ENCODE measurements around the gene HES1.
A peak's percentile ranks its signal among the peaks of the same experiment; 100 is the strongest.

Gene HES1

DNA sequence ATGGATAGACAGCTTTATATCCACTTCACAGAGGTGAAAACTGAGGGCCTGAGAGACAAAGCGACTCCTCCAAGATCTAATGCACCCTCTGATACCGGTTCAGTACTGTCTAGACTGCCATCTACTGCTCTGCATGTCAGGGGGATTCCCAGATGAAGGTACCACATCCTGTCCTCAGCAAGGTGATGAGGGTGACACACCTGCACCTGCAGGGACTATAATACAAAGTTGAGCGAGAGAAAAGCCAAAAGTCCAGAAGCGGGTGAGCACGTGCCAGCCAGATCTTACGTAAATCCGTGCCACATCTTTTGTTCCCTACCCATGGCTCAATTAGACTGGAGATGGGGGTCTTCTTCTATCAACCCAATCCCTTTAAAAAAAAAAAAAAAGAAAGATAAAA lies 32.4 kb upstream of the HES1 start:
- no peak for DNase-seq

DNA sequence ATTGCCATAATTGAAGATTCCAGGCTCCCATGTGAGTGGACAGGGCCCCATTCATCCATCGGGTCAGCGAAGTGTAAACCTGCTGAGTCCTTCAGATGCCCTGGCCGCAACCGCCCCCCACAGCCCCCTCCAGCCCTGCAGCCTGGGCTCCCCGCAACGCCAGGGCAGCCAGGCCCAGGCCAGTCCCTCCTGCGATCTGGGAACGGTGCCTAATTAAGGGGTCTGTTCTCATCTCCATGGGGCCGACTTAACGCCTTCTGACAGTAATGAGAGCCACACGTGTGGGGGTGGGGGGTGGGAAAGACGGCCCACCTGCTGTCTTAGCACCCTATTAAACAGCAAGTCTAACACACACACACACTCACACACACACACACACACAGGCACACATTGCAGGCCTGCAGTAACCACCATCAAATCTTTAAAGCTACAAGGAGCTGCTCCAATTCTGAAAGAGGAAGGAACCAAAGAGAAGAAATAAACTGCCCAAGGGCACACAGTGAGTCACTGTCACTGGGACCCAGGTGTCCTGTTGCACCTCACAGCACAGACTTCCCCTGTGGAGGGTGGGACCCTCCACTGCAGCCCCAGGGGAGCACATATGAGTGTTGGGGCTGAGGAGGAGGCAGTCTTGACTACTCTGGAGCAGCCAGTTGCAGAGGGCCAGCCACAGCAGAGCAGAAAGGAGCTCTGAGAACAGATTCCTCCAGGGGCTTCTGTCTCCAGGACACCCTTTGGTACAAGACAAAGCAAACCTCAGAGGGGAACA lies 31.8 kb upstream of the HES1 start:
- peak; percentile 38 for DNase-seq

DNA sequence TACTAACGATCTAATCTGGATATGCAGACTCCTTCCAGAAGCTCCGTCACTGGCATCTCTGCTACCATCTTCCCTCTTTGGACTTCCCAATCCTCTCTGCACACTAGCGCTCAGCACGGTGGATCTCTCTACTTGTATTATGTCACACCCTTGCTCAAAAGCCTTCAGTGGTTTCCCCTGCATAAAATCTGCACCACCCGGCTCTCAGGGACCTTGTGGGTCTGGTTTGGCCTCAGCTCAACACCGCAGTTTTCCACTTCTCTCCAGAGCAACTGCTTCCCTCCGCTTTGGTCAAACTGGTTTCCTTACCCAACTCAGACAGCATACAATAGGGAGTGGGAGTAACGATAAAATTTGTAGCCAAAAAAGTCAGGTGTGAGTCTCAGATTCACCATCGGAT lies 30.7 kb upstream of the HES1 start:
- no peak for DNase-seq

DNA sequence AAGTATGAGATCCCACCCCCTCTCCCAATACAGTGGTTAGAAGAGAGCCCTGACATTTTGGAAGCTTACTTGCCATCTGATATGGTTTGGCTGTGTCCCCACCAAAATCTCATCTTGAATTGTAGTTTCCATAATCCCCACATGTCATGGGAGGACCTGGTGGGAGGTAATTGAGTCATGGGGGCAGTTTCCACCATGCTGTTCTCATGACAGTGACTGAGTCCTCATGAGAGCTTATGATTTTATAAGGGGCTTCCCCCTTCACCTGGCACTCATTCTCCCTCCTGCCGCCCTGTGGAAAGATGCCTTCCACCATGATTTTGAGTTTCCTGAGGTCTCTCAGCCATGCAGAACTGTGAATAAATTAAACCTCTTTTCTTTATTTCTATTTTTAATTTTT lies 28.8 kb upstream of the HES1 start:
- no peak for DNase-seq

DNA sequence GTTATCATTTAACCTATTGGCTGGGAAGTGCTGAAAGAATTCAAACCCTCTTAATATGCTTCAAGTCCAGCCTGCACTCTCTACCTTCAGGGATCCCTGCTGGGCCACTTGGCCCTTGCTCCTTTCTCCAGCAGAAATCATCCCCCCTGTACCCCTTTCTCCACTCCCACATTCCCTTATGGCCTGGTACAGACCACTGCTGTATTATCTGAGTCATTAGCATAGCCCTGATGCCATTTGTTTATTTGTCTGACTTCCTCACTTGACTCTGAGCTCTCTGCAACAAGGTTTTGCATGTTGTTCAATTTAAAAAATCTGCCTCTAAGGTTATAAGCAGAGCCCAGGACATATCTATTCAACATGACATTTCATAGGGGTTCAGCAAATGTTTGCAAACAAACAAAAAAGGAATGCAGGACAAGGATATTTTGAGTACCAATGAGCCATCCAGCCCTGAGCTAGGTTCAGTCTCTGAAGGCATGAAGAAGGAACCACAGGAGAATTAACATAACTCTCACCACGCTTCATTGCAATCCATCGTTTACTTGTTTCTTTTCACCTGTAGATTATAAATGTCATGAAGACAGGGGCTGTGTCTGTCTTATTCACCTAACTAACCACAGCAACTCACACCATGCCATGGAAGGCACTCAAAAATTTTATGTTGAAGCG lies 26.6 kb upstream of the HES1 start:
- no peak for DNase-seq

DNA sequence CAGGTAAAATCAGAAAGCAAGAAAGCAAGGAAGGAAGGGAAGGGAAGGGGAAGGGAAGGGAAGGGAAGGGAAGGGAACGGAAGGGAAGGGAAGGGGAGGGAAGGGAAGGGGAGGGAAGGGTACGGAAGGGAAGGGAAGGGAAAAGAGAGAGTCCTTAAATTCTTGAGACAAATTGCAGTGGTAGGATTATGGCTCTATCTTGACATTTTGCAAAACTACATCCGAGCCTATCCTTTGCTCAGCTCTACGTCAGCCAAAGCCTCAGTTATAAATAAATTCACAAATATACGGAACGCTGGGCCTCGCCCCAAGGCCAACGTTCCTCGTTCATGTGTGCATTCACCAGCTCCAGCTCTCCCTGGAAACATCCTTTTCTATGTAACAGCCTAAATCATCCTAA lies 25.5 kb upstream of the HES1 start:
- no peak for DNase-seq

DNA sequence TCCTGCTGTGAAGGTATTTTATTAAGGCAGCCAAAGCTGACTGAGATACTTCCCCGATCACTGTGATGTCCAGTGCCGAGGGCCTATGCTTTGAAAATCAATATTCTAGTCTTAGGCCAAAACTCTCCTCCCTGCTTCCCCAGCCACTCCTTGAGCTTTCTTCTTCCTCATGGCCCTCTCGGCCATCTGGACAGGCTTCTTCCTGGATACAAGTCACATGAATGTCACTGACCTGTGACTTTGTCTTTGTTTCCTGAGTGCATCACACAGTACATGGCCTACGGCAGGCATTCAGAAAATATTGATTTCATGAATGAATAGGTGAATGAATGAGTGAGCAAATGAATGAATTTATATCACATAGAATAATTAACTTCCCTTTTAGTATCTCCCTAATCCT lies 24.6 kb upstream of the HES1 start:
- DNase-seq = no peak

DNA sequence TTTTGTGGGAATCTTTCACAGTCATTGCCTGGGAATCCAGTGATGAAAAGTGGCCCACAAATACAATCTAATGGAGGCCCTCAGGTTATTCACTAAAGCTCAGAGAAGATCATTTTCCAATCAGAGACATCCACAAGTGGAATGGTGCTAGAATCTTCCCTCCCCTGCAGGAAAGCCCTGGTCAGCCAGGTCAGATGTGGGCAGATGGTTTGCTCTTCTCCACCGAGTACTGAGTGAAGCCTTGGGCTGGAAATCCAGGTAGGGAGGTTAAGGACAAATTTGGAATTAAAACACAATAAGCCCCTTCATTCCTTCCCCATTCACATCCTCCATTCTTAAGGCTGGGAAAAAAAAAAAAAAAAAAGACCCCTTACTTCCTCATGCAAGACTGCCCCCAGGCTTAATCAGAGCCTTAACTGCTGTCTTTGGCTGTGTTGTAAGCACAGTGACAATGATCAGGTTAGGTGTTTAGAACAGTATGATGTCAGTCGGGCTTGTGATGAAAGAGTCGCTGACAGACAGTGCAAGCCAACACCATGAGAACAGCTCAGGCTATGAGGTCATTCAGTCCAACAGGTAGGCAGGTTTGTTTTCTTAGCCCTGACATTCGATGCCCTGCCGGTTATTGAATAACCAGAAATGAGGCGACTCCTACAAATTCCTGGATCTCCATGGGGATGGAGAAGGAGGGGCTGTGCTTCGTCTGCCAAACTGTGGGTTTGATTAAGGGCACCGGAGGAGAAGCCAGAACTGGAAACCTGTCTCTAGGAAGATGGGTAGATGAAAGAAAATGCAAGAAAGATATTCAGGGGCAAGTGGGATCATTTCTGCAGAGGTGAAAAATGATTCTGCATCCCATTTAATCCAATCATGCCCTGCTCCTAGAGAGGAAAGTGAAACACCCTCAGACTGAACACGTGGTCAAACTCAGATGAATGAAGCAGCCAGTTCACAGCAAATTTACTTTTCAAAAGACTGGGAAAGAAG lies 23.5 kb upstream of the HES1 start:
- DNase-seq = no peak

DNA sequence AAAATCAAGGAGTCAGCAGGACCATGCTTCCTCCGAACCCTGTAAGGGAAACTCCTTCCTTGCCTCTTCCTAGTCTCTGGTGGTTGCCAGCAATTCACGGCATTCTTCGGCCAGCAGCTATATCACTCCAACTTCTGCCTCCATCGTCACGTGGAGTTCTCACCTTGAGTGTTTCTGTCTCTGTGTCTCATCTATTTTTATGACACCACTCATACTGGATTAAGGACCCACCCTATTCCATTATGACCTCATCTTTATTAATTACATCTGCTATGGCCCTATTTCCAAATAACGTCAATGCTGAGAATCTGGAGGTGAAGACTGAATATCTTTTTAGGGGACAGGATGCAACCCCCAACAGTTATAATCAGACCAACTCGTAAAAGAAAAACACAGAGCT lies 21.8 kb upstream of the HES1 start:
- no peak for DNase-seq

DNA sequence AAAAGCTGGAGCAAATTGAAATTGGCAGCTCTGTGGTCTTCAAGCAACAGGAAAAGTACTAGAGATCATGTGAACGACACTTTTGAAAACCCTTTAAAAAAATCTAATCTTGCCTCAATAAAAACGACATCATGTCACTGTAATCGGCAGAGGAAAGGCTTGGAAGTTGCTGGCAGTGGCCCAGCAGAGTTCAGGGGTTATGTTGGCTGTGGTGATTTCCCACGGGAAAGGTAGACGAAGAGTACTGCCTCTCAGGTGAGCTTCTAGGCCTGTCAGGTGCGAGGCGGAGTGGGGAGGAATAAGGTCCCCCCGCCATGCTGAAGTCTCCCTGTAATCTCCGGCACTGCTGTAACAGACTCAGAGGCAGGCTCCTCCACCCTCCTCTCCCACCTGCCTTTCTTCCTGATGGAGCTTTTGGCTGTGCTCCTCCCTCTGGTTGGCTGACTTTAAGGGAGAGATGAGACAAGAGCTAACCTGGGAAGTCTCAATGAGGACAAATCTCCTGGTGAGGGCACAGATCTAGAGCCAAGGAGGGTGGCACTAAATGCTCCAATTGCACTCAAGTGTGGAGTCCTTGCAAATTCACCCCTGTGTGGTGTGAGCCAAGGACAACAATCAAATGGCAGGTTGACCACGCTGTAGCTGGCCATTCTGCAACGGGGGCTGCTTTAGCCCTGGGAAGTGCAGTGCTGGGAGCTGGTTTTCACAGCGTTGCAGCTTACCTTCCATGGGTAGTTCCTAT lies 18.7 kb upstream of the HES1 start:
- no peak for DNase-seq

DNA sequence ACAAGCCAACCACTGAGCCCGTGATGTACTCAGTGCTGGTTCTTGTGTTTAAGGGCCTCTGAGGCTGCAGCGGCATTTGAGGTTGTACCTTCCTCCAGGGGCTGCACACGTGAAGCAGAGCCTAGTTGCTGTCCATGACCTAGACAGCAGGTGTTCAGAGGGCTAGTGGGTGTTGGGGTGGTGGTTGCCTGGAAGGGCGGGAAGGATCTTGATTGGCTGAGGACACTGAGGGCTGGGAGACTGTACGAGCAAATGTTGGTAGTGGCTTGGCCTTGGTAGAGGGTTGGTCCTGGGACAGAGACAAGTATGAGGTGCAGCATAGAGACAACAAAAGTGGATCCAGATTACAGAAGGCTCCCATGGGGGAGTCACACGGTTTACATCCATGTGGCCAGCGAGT lies 17.0 kb upstream of the HES1 start:
- no peak for DNase-seq

DNA sequence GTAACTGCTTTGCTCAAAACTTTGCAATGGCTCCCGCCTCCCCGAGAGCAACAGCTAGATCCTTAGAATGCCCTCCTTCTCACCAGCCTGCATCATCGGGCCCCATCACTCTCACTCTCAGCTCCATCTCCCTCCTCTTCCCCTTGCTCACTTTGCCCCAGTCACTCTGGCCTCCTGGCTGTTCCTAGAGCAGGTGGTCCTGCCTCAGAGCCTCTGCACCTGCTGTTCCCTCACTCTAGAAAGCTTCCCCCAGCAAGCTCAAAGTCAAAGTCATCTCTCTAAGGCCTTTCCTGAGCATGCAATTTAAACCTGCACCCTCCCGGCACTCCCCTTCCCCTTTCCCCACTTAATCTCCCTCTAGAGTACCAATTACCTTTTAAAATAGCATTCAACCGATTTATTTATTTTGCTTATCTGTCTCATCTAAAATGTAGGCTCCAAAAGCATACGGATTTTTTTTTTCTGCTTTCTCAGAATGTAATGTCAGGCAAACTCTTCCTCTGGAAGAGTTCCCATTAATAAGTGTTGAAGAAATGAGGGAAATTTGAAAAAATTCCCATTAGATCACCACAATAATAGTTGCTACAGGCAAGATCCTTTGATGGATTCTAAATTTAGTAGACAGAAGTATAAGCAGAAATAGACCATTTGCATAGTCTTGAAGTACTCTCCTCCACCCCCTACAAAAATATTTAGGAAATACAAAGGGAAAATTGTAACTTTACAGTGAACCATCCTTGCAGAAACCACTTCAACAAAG lies 15.9 kb upstream of the HES1 start:
- no peak for DNase-seq

DNA sequence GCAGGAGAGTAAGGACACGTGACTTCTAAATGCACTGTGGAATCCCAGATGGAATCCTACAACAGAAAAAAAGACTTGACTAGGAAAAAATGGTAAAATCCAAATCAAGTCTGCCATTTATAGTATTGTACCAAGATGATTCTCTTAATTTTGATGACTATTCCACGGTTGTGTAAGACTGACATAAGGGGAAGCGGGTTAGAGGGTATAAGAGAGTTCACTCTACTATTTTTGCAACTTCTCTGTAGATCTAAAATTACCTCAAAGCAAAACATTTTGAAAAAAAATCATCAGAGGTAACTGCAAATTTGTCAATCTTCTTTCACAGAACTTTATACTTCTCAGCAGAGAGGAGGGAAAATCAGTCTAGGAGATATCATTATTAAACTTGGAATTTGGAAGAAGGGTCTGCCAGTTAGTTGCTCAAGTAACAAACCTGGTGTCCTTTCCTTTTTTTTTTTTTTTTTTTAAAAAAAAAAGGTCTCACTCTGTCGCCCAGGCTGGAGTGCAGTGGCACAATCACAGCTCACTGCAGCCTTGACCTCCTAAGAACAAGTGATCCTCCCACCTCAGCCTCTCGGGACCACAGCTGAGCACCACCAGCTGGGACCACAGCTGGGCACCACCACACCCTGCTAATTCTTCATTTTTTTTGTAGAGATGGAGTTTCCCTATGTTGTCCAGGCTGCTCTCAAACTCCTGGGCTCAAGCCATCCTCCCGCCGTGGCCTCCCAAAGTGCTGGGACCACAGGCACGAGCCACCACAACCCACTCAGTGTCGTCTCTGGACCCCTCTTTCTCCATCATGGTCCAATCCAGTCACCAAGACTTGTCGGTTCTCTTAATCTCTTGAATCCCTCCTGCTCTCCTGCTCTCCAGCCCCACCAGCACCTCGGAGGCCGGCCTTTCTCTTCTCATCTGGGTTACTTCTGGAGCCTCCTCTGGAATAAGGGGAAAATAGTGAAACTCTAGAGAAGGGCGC lies 14.9 kb upstream of the HES1 start:
- DNase-seq = no peak

DNA sequence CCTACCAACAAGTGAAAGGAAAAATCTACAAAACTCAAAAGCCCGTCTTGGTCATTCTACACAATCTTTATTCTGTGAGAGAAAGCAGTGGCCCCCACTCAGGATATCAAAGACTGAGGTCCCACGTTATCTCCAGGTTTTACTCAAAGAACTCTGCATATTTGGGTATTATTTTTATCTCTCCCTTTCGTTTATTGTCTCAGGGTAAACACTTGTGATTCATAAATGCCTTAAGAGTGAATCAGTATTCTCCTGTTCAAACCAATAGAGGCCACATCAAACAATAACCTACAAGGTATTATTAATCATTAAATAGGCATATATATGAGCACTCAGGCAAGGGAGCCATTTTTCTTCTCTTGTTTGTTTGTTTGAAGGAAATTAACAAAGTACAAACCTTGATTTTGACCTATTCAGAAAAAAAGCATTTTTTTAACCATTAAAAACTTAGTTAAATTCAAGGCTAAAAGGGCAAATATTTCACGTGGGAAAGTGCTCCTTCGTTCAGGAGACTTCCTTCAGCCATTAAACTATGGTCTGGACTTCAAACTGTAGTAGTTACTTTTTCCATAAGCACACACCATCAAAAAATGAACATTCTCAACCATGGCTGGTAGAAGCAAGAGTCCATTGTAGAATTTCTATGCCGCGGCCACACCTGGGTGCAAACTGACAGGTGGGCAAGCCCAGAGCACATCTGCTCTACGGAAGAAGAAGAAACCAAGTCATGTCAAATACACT lies 13.9 kb upstream of the HES1 start:
- DNase-seq = no peak

DNA sequence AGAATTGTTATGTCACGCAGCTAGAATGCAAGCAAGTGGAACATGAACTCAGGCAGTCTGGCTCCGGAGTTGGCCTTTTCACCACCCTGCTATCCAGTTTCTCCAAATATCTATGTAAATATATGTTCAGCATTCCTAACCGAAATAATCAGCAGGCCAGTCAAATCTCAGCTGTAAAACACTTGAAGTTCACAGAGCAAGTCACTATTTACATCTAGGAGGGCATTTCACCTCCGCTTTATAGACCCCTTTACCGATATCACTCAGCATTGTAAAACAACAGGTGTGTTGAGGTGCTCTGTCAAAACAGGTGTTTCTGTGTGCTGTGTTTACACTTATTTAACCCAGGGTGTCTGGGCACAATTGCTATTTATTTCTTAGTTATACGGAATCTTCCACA lies 12.2 kb upstream of the HES1 start:
- DNase-seq = no peak

DNA sequence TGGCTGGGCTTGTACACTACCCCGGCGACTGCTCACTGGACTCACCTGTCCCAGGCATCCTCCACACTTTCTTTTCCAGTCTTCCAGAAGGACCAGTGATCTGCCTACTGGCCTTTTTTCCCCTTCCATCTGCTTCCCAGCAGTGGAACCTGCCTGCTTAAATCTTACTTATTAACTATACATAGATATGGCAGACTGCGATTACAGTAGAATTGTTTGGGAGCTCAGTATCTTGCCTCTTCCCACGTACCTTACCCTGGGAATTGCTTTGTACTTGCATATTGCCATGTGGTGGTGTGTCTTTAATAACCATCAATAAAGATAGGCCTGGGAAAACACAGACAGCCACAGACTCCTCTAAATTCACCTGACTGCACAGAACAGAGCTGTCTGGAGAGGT lies 11.8 kb upstream of the HES1 start:
- DNase-seq = no peak

DNA sequence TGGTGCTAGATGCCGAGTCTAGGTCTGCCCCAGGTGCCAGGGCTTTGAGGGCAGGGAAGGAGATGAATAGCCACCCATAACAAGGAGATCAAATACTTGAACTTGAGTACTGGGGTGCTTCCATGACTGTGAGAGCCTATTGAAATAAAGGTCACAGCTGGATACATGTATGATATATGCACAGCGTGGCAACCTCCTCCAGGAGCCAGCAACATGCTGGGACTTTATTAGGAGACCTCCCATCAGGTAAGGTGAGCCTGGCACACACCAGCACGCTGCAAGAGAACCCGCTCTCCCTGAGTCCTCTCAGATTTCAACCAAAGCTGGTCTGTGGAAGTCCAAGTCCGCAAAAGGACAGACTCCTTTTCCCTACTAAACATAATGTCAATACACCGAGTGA lies 10.5 kb upstream of the HES1 start:
- no peak for DNase-seq

DNA sequence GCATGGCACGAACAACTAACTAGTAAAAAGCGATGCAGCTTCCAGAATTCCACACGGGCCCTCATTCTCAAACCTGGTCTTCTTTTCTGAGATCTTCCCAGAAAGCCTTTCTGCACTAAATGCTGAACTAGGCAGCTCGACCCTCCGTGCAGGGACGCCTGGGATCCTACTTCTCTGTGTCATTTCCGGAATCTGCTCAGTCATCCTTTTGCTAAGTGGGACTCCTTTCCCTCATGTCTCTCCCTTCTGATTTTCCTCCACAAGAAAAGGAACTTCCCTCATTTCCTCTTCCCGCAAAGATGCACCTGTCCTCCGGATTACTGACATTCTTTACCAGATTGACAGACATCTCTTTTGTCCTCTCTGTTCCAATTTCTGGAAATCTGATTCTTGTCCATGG lies 9.2 kb upstream of the HES1 start:
- DNase-seq = no peak

DNA sequence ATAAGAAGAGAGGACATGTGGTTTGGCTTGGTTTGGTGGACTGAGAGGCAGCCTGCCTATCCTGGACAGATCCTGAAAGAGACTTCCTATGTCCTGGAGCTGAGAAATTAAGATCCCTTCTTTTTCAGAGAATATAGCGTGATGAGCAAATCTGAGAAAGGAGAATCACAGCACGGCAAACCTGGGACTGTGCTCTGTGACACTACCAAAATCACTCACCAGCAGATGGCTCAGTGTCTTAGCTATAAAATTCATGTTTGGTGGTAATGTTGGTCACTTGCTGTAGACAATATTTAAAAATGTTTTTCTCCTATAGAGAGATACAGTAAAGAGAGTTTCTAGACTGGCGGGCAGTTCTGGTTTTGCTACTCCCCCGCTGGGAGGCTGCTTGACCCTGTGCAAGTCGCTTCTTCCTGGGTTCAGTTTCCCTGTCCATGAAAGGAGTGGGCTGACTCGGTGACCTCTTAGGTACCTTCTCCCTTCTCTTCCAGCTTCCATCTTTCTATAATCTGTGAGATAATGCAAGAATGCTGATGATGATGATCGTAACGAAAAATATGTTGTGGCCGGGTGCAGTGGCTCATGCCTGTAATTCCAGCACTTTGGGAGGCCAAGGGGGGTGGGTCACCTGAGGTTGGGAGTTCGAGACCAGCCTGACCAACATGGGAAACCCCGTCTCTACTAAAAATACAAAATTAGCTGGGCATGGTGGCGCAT lies 7.6 kb upstream of the HES1 start:
- no peak for DNase-seq

Measured in femur (tissue), 1 donor.